GM21526 (cell line): Measurements from ENCODE around the gene NOCT.
A peak's percentile ranks its signal among the peaks of the same experiment; 100 is the strongest.
"Not testable (repeated sequence)": the region's sequence is repeated elsewhere in the genome, so short reads cannot be mapped to it uniquely, and the experiment has no call there.

ENCODE experiments used
- ATAC-seq: cut with Tn5 transposase; IDR thresholded peaks from one replicate; pipeline ENCODE4 v1.9.1; 2021; ENCODE audit warnings: moderate library complexity; ENCODE audit not compliant: unreplicated experiment, low FRiP score

The NOCT gene, protein sequence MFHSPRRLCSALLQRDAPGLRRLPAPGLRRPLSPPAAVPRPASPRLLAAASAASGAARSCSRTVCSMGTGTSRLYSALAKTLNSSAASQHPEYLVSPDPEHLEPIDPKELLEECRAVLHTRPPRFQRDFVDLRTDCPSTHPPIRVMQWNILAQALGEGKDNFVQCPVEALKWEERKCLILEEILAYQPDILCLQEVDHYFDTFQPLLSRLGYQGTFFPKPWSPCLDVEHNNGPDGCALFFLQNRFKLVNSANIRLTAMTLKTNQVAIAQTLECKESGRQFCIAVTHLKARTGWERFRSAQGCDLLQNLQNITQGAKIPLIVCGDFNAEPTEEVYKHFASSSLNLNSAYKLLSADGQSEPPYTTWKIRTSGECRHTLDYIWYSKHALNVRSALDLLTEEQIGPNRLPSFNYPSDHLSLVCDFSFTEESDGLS

DNA sequence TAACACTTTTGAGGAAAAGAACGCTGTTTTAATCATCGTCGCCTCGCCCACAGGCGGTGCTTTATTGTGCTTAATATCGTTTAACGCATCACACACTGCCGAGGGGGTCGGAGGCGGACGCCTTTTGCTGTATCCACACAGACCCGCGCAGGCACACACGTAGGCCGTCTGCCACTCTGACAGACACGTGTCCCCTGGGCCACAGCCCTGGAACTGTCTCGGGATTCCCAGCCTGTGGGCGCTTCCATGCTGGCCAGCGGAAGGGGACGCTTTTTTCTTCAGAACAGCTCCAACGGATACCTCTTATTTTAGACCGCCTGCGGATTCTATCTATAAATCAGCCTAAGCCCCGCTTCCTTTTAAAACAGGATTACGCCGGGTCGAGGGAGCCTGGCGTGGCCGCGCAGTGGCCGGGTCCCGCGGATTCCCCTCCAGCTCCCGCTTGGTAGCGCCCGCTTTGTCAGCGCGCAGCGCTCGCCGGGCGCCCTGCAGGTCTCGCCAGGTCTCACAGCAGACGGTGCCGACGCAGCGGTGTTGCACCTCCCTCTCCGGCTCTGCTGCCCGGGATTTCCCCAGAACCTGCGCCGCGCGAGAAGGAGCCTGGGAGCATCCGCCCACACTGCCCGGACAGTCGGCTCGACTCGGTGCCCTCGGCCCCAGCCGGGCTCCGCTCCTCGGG is at the start of gene NOCT:
TSS of gene NOCT (plus strand) at position 513 of the 679 bp plus-strand sequence. CDS start 201 bp downstream, outside the sequence.
- peak; percentile 97 for ATAC-seq

DNA sequence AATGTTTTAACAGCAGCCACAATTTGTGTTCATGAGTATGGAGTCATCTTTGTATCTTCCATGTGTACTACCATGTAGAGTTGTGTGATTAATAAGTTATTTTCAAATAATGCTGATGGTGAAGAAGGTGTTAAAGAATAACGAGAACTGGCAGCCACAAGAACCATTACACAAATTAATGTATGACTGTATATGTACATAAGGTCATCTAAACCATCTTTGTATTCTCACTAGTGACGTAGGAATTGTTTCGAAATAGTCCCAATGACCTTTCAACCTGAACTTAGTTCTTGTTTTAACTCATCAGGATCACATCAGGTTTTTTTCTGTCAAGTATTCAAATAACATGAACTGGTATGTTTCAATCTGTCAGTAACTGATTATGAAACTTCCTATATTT is 48.3 kb upstream of the NOCT start:
- ATAC-seq, result peak; percentile 91

DNA sequence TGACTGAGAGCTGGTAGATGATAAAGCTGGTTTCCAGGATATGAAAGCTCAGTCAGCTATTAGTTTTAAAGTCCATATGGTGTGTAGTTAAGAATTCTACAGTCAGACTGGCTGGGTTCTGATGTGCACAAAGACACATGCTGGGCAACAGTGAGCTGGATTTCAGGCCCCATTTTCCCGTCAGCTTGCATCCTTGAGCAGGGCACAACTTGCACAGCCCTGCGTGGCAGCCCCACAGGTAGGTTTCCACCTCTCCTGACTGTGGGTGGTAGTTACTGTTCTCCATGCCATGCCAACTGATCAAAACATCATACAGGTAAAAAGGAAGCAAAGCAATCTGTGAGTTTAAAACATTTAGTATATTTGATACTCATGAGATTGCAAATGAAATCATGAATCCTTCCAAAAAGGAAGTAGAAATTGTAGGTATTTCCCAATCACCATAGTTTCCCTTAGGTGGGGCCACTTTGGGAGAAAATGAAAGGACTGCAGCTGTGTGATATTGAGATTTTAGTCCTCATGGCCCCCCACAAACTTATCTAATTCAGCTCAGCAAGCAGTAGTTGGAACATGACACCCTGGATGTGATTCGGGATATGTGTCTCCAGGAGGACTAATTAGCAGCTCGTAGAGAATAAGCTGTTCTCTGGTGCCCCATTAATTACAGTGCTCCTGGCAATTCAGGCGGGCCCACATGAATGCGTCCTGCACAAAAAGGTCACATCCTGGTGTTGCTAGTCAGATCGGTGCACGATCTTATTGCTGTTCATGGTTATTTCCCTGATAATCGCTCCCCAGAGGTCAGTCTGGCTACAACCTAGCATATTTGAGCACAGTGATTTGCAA is 42.4 kb upstream of the NOCT start:
- ATAC-seq, result no peak

DNA sequence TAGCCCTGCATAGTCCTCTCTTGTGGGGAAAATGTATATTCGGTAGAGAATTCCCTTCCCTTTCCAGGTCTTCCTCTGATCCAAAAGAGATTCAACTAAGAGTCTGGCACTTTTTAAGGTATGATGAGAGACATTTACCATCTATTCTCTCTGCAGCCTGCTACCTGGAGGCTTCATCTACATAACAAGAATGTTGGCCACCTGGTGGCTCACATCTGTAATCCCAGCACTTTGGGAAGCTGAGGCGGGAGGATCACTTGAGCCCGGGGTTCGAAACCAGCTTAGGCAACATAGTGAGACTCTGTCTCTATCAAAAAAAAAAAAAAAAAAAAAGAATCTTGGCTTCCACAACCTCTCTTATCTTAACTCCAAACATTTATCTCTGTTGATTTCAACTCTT is 40.4 kb upstream of the NOCT start:
- no peak for ATAC-seq

DNA sequence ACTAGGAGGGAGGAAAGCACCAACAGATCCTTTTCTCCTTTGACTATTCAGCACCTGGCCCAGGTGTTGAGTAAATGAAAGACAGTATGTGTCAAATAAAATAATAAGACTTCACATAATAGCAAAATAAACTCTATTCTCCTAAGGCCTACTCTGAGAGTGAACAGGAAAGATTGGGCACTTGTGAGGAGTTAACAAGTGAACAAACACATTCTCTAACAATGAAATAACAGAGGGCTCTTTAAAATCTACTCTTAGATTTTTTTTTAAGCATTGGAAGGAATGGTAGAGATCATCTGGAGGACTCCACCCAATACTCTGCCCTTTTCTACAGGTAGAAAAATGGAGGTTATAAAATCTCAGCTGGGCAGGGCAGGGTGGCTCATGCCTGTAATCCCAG is 39.1 kb upstream of the NOCT start:
- ATAC-seq, result no peak

DNA sequence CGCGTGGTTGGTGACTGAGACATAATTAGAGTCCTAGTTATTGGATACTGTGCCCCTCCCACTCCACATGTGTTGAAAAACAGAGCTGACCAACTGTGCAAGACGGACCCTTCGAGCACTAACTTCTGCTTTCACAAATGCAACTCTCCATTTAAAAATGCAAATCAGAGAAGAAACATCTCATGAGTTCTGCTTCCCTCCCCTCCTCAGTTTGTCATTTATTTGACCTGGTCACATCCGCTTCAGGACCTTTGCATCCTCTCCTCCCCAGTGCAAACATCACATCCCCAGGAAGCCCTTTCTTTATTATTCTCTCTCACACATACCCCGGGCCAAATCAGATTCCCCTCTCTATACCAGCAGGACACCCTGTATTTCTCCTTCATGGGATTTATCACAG is 38.1 kb upstream of the NOCT start:
- peak; percentile 95 for ATAC-seq

DNA sequence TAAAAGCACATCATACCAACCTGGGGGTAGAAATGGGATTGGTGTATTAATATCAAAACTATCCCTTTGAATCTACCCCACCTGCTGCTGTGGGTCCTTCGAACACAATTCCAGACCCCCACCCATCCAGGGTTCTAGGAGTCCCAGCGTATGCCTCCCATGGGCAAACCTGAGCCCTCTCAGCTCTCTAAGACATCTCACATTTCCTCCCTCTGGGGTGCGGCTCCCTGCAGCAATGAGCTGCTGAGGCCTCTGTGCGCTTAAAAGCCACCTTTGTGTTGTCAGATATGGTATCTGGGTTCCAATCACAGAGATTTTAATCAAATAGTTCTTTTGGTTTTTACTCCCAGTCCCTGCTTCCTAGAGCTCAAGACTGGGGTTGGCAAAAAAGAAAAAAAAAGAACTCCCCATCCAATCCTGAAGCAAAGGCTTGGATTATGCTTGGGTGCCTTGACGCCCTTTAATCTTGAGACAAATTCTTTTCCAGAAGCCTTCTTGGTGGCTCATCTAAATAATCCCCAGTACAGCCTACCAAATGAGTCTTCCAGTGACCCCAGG is 37.5 kb upstream of the NOCT start:
- no peak for ATAC-seq

DNA sequence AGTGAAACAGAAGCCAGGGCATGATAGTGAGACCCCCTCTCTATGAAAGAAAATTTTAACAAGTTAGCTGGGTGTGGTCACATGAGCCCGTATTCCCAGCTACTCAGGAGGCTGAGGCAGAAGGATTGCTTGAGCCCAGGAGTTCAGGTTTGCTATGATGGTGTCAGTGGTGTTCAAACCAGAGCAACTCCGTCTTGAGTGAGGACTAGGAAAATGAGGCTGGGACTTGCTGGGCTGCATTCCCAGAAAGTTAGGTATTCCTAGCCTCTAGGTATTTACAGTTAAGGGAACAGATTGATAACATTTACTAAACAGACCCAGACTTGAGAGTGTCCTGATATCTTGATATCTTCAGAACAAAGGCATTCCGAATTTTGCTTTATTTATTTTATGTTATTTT is 37.0 kb upstream of the NOCT start:
- no peak for ATAC-seq

DNA sequence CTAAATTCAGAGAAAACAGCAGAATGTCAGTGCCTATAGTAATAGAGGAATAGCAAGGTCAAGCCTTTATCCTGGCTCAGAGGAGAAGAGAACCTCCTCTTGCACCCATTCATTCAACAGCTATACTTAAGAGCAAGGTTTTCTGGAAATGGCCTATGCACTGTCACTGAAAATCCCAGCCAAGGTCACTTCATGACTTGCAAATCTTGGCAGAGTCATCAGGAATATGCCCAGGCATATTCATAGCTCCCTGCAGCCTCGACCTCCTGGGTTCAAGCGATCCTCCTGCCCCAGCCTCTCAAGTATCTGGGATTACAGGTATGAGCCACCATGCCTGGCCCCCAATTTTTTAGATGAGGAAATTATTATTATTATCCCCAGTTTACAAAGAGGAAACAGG is 35.8 kb upstream of the NOCT start:
- no peak for ATAC-seq

DNA sequence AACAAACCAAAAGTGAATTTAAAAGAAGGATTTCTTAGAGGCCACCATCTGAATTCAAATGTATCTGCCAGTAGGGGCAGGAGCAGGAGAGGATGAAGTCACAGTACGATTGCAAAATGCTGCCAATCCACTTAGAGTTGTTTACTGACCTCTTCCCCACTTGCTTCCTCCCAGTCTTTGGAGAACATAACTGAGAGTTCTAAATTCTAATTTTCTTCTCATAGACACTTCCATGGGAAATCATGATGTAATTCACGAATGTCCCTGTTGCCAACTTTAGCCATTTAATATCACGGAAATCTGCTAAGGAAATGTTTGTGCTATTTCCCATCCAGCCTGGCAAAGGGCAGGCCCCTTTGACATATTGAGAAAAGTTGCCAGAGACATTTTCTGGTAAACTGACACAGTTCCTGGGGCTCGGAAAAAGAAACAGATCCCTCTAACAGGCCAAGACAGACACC is 33.6 kb upstream of the NOCT start:
- ATAC-seq, result no peak

DNA sequence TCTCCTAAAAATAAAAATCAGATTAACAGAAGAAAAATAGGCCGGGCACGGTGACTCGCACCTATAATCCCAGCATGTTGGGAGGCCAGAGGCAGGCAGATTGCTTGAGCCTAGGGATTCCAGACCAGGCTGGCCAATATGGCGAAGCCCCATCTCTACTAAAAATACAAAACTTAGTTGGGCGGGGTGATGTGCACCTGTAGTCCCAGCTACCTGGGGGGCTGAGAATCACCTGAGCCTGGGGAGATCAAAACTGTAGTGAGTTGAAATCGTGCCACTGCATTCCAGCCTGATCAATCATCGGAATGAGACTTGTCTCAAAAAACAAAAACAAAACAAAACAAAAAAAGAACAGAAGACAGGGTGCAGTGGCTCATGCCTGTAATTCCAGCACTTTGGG is 32.8 kb upstream of the NOCT start:
- no peak for ATAC-seq

DNA sequence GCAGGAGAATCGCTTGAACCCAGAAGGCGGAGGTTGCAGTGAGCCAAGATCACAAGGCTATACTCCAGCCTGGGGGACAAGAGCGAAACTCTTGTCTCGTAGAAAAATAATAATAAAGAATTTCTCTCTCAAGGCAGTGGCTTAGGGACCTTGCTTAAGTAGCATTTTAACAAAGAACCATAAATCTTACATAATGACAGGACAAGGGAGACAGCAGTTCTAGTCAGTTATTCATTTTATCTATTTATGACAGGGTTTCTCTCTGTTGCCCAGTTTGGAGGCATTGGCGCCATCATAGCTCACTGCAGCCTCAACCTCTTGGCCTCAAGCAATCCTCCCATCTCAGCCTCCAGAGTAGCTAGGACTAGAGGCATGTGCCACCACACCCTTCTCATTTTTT is 31.9 kb upstream of the NOCT start:
- no peak for ATAC-seq

DNA sequence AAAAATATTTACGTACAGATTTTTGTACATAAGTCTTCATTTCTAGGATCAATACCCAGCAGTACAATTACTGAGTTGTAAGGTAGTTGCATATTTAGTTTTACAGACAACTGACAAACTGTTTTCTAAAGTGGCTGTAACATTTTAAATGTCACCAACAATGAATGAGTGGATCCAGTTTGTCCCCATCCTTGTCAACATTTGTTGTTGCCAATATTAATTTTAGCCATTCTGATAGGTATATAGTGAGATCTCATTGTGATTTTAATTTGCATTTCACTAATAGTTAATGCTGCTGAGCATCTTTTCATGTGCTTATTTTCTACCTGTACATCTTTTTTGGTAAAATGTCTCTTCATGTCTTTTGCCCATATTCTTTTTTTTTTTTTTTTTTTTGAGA is 30.9 kb upstream of the NOCT start:
- no peak for ATAC-seq

DNA sequence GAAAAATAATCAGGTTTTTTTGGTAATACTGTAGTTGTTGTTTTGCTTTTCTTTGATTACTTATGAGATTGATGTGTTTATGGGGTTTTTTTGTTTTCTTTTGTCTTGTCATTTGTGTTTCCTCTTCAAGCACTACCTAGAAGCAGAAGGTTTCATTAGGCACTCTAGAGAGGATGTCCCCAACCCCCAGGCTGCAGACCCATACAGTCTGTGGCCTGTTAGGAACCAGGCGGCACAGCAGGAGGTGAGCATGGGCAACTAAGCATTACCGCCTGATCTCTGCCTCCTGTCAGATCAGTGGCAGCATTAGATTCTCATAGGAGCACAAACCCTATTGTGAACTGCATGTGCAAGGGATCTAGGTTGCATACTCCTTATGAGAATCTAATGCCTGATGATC is 22.9 kb upstream of the NOCT start:
- ATAC-seq, result no peak

DNA sequence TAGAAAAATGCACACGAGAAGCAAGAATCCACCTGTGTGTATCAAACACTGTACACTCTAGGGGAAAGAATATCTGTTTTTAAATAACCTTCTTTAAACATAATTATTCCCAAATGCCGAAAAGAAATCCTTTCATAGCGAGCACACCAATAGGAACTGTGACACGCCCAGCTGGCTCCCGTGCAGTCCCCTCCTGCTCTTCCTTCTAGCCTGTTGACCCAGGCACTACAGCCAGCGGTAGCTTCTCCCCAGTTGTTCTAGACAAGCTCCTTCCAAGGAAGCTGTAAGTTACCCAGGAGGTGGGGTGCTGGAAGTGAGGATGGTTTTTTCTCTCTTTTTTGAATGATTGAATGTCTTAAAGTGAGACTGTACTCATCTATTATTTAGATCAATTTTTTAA is 19.5 kb upstream of the NOCT start:
- ATAC-seq, result no peak

DNA sequence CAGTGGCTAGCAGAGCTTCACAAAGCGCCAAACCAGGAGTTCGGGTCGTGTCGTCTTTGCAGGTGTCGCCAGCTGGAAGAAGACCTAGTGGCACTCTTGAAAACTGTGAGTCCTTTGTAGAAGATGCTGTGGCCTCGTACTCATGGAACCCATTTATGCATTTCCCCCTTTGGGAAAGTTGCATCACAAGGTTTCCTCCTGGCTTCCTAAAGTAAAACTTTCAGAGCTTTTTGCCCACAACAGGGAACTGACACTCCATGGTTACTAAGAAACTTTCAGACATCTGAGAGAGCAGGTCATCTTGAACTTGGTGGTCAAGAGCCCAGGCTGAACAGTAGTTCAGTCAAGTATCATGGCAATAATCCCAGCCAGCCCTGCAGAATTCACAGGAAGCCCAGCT is 15.9 kb upstream of the NOCT start:
- no peak for ATAC-seq

DNA sequence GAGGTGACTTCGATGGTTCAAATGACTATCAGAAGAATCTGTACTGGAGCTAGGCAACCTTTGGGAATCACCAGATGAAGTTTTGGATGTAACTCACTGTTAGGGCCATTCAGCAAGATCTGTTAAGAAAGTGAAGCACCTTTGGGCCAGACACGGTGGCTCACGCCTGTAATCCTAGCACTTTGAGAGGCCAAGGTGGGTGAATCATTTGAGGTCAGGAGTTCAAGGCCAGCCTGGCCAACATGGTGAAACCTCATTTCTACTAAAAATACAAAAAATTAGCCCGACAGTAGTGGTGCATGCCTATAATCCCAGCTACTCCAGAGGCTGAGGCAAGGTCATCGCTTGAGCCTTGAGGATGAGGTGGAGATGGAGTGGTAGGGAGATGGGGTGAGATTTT is 15.4 kb upstream of the NOCT start:
- ATAC-seq, result not testable (repeated sequence)

DNA sequence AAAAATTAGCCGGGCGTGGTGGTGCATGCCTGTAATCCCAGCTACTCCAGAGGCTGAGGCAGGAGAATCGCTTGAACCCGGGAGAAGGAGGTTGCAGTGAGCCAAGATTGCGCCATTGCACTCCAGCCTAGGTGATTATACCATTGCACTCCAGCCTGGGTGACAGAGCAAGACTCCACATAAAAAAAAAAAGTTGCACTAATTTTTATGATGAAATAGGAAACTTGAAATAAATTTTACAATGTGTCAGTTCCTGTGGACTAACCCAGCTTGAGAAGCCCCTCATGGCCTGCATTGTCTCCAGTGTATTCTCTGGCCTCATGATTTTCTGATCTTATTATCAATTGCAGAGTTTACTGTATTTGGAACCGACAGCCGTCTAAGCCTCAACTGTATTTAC is 14.2 kb upstream of the NOCT start:
- not testable (repeated sequence) for ATAC-seq

DNA sequence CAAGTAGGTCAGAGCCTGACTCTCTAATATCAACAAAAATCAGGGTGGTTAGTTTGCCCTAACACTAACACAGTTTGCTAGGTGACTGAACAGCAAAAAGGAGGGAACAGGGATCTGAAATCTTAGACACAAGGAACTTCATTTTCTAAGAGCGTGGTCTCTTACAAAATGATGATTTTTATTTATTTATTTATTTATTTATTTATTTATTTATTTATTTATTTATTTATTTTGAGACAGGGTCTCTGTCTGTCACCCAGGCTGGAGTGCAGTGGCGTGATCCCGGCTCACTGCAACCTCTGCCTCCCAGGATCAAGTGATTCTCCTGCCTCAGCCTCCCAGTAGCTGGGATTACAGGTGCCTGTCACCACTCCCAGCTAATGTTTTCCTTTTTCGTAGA is 11.9 kb upstream of the NOCT start:
- not testable (repeated sequence) for ATAC-seq

DNA sequence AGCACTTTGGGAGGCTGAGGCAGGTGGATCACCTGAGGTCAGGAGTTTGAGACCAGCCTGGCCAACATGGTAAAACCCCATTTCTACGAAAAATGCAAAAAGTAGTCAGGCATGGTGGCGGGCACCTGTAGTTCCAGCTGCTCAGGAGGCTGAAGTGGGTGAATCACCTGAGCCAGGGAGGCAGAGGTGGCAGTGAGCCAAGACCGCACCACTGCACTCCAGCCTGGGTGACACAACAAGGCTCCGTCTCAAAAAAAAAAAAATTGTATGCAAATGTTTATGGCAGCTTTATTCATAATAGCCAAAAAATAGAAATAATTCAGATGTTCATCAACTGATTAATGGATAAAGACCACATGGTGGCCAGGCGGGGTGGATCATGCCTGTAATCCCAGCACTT is 9.8 kb upstream of the NOCT start:
- no peak for ATAC-seq

DNA sequence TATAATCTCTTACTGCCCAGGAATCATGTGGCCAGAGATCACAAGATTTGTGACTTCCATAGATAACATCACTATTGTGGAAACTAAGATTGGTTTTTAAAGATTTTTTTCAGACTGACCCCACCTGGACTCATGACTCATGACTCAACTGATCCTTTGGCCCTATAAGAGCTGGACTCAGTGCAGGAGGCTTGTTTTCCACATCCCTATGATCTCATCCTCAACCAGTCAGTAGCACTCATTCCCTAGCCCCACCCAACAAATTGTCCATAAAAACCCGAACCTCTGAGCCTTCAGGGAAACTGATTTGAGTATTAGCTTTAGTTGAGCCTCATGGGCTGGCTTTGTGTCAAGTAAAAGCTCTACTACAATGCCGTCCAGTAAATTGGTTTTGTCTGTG is 7.9 kb upstream of the NOCT start:
- ATAC-seq, result no peak
